Fibroblast of skin of left biceps (primary cell): ENCODE measurements around the gene JDP2.
"Not testable (repeated sequence)": the region's sequence is repeated elsewhere in the genome, so short reads cannot be mapped to it uniquely, and the experiment has no call there.

ENCODE experiments used
- DNase-seq, 2 experiments: peaks; one replicate each; pipeline ENCODE4 v3.0.0-alpha.2; 2013; ENCODE audit warnings: low read depth in 2 of 2

Gene JDP2

GRCh38 chr14:75456069-75456996 lies 28.5 kb downstream of the JDP2 start:
- no peak for DNase-seq

- no peak for DNase-seq
These were observed 29.1 kb downstream of the JDP2 start for GRCh38 chr14:75456997-75457335.

- no peak for DNase-seq
These were observed 29.9 kb downstream of the JDP2 start for GRCh38 chr14:75457648-75458165.

GRCh38 chr14:75458305-75458704 lies 30.5 kb downstream of the JDP2 start:
- no peak for DNase-seq

GRCh38 chr14:75459099-75459741 lies 31.4 kb downstream of the JDP2 start:
- no peak for DNase-seq

GRCh38 chr14:75459791-75460190 lies 32.0 kb downstream of the JDP2 start:
- no peak for DNase-seq

GRCh38 chr14:75460394-75460793 lies 32.6 kb downstream of the JDP2 start:
- DNase-seq, result no peak

GRCh38 chr14:75461303-75461702 lies 33.5 kb downstream of the JDP2 start:
- no peak for DNase-seq

- no peak for DNase-seq
These were observed 34.0 kb downstream of the JDP2 start for GRCh38 chr14:75461755-75462349.

GRCh38 chr14:75464626-75465025 lies 36.8 kb downstream of the JDP2 start:
- DNase-seq, result no peak

GRCh38 chr14:75467763-75468162 lies 39.9 kb downstream of the JDP2 start:
- DNase-seq, result no peak

GRCh38 chr14:75469164-75469563 lies 41.3 kb downstream of the JDP2 start:
- DNase-seq, result no peak

GRCh38 chr14:75469606-75470237 lies 41.9 kb downstream of the JDP2 start:
- DNase-seq, result no peak

- DNase-seq, result no peak
These were observed 42.5 kb downstream of the JDP2 start for GRCh38 chr14:75470238-75470797.

GRCh38 chr14:75471059-75471458 lies 43.2 kb downstream of the JDP2 start:
- DNase-seq, result no peak

- not testable (repeated sequence) for DNase-seq
These were observed 46.3 kb downstream of the JDP2 start for GRCh38 chr14:75474127-75474526.

GRCh38 chr14:75476274-75476995 lies 48.6 kb downstream of the JDP2 start:
- no peak for DNase-seq

GRCh38 chr14:75477881-75478280 lies 50.1 kb downstream of the JDP2 start:
- no peak for DNase-seq

- DNase-seq, result no peak
These were observed 52.2 kb downstream of the JDP2 start for GRCh38 chr14:75479770-75480600.

- DNase-seq, result no peak
These were observed 54.5 kb downstream of the JDP2 start for GRCh38 chr14:75482366-75482765.
